Measurements from ENCODE around the gene FNIP1.

- TF ChIP-seq EZH2phosphoT487 (IDR thresholded peaks at IDR 0.05; ENCODE audit: insufficient read depth, low read depth) (no peak), EZH2 (IDR thresholded peaks at IDR 0.05; ENCODE audit: insufficient read depth, poor library complexity, severe bottlenecking) (no peak)
These were observed 86.4 kb downstream of the FNIP1 start for GRCh38 chr5:131710391-131710790.

Measured in GM23248 (cell line).